HEK293 (cell line): ENCODE measurements around the gene ZACN.

ENCODE experiments used
- CTCF ChIP-seq: fragments of 450-650 bp; formaldehyde crosslinking; IDR thresholded peaks from 2 replicates; pipeline ENCODE4 v1.5.1; 2016; ENCODE audit warnings: missing biosample characterization, missing genetic modification characterization
- ELK4 ChIP-seq: IDR thresholded peaks from 2 replicates; pipeline ENCODE4 v1.6.1; 2011; ENCODE audit warnings: mild to moderate bottlenecking, low read depth, low read length, borderline replicate concordance
- KLF1 ChIP-seq: fragments of 450-650 bp; formaldehyde crosslinking; IDR thresholded peaks from 2 replicates; pipeline ENCODE4 v1.5.1; 2016; ENCODE audit warnings: missing biosample characterization, missing genetic modification characterization
- KLF9 ChIP-seq: fragments of 450-650 bp; formaldehyde crosslinking; IDR thresholded peaks from 2 replicates; pipeline ENCODE4 v1.5.1; 2016; ENCODE audit warnings: missing biosample characterization, missing genetic modification characterization, low read depth
- MEIS1 ChIP-seq: sonication (generic); formaldehyde crosslinking; IDR thresholded peaks from 2 replicates; pipeline ENCODE4 v1.8.1; 2022; ENCODE audit warnings: missing genetic modification reagents, mild to moderate bottlenecking, borderline replicate concordance
- TCF7L2 ChIP-seq: IDR thresholded peaks from 2 replicates; pipeline ENCODE4 v1.6.1; 2011; ENCODE audit warnings: low read depth, mild to moderate bottlenecking, inconsistent platforms, low read length, moderate library complexity, borderline replicate concordance
- TRIM28 ChIP-seq: IDR thresholded peaks from 2 replicates; pipeline ENCODE4 v1.6.1; 2011; ENCODE audit warnings: low read length, control low read depth, borderline replicate concordance
- YY2 ChIP-seq: fragments of 450-650 bp; formaldehyde crosslinking; IDR thresholded peaks from 2 replicates; pipeline ENCODE4 v1.5.1; 2016; ENCODE audit warnings: missing biosample characterization, missing genetic modification characterization
- ZBTB1 ChIP-seq: fragments of 450-650 bp; formaldehyde crosslinking; IDR thresholded peaks from 2 replicates; pipeline ENCODE4 v1.5.1; 2016; ENCODE audit warnings: missing biosample characterization, missing genetic modification characterization
- ZBTB7A ChIP-seq: fragments of 450-650 bp; formaldehyde crosslinking; IDR thresholded peaks from 2 replicates; pipeline ENCODE4 v1.5.1; 2016; ENCODE audit warnings: low read depth, missing biosample characterization, missing genetic modification characterization
- ZFP41 ChIP-seq: fragments of 450-650 bp; formaldehyde crosslinking; IDR thresholded peaks from 2 replicates; pipeline ENCODE4 v1.5.1; 2016; ENCODE audit warnings: missing biosample characterization, missing genetic modification characterization, borderline replicate concordance
- ZNF121 ChIP-seq: fragments of 450-650 bp; formaldehyde crosslinking; IDR thresholded peaks from 2 replicates; pipeline ENCODE4 v1.5.1; 2016; ENCODE audit warnings: missing biosample characterization, missing genetic modification characterization
- ZNF416 ChIP-seq: fragments of 450-650 bp; formaldehyde crosslinking; IDR thresholded peaks from 2 replicates; pipeline ENCODE4 v1.5.1; 2016; ENCODE audit warnings: missing biosample characterization, missing genetic modification characterization

GRCh38 chr17:76051561-76051960 lies 27.4 kb upstream of the ZACN start:
- TF ChIP-seq TRIM28, result no peak
- no peak for TF ChIP-seq CTCF (tag by site-specific recombination)
- no peak for TF ChIP-seq YY2 (tag by site-specific recombination)
- no peak for TF ChIP-seq TCF7L2
- no peak for TF ChIP-seq ZFP41 (tag by site-specific recombination)
- no peak for TF ChIP-seq MEIS1 (CRISPR knock-in tag)
- no peak for TF ChIP-seq ZNF121 (tag by site-specific recombination)
- TF ChIP-seq ZNF416 (tag by site-specific recombination), result no peak
- no peak for TF ChIP-seq KLF1 (tag by site-specific recombination)
- TF ChIP-seq ELK4, result no peak
- TF ChIP-seq ZBTB1 (tag by site-specific recombination), result no peak
- no peak for TF ChIP-seq KLF9 (tag by site-specific recombination)
- TF ChIP-seq ZBTB7A (tag by site-specific recombination), result no peak
